RCC 7860 (cell line): Measurements from ENCODE around the gene LRGUK.

Experiments
- DNase-seq: peaks from one replicate; pipeline ENCODE4 v3.0.0-alpha.2; 2015; ENCODE audit warnings: low spot score
- FAIRE-seq: peaks from 2 replicates; lab custom pipeline; 2012; peaks lifted over from hg19 to GRCh38; lab: Jason Lieb, UNC

Gene LRGUK

GRCh38 chr7:134122980-134123379, 4.2 kb upstream of the LRGUK start:
- FAIRE-seq (no peak), DNase-seq (peak; percentile 3)

DNA sequence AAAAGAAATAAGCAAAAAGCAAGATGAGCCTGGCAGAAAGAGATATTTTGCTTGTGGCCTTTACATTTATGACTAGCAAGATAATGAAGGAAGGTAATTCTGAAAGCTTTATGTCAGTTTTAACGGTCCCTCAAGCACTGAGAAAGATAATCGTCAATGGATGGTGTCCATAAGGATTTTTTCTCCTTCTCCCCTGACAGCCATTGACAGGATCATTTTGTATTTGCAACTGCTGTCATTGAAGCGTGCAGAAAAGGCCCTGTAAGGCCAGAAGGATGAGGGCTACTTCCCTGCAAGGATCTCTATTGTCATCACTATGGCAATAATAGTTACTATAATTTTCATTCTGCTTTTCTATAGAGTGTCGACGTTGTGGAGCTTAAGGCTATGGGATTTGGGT, 994 bp upstream of the LRGUK start:
- no peak for DNase-seq
- no peak for FAIRE-seq

DNA sequence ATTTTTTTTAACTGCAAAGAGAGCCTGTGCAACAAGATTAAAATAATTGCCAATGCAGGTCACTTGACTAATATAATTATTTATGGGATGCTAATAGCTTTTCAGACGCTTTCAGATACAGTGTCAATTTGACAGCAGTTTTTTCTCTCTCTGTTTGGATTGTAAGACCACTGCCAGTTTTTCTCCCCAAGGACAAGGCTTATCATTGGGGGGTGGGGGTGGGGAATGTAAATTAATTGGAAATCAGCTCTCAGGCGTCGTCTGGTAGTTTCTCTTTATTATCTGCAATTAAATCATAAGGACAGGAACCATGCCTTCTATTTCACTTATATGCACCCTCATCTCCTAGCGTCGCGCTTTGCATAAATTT, 559 bp upstream of the LRGUK start:
- DNase-seq (no peak), FAIRE-seq (no peak)

- FAIRE-seq (no peak), DNase-seq (no peak)
Measured at GRCh38 chr7:134128829-134129228, 1.7 kb downstream of the LRGUK start.

GRCh38 chr7:134129856-134130523, 2.9 kb downstream of the LRGUK start:
- FAIRE-seq: no peak
- peak; percentile 1 for DNase-seq

DNA sequence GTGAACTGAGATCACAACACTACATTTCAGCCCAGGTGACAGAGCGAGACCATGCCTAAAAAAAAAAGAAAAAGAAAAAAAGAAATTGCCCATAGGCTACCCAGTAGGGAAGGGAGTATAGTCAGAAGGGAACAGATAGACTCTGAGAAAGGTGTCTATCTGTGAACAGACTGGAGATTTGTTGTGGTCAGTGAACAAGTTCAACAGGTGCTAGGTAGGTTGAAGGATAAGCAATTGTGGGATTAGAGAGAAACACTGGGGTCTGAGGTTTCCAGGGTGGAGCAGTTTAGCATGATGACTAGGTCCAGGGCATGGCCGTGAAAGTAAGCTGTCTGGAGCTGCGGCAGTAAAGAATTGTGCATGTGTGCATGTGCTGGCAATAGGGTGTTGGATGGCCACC, 6.9 kb downstream of the LRGUK start:
- no peak for FAIRE-seq
- DNase-seq: no peak

DNA sequence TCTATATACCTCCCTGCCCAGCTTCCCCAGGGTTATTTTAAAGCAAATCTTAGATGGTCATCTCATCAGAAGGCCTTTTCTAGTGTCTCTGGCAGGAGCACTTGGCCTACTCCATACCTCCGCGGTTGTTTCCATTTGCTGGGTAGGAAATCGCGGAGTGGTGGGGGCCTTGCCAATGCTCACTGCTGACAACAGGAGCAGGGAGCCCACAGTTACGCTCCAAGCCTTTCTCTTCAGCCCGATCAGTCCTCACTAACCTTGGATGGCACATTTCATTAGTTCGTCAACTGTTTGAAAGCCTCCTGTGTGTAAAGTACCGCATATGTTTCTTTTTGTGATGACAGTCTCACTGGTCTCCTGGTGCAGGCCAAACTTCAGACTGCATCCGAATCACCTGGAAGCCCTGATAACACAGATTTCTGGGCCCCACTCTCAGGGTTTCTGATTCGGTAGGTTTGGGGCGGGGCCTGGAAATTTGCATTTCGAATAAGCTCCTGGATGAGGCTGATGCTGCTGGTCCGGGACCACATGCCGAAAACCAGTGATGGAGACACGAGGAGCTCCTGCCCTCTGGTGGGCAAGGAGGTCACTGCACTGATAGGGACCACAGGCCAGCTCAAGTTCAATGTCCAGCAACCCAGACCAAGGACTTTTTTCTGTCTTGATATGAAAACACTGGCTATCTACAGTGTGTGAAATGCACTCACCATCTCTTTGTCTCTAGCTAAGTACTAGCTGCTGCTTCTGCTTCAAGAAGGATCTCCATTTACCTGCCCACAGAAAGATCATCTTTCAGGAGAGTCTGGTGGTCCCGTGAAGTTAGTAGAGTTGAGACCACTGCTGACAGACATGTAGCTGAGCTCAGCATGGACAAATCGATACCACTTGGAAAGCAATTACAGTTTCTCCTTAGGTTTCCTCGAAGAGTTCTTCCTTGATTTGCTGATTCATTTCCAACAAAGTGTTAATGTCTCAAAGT, 14.0 kb downstream of the LRGUK start:
- FAIRE-seq: peak; percentile 22
- DNase-seq: peak; percentile 34

DNA sequence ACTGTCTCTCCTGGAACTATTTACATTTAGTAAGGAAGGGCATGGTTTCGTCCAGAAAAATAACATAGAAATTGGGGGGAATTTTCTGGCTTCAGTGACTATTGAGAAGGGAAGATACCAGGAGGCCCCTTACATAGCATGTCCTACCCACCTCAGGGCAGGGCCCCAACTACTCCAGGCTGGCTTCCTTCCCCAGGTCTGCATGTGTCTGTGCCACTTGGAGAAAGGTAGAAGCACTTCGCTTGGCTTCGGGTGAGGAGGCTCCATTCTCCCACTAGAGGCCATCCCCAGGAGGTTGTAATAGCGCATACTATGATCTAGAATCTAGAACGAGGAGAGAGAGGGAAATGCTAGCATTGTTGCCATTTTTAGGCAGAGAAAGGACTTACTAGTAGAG, 14.7 kb downstream of the LRGUK start:
- FAIRE-seq: no peak
- no peak for DNase-seq

GRCh38 chr7:134153493-134154136, 26.5 kb downstream of the LRGUK start:
- DNase-seq (no peak), FAIRE-seq (no peak)

DNA sequence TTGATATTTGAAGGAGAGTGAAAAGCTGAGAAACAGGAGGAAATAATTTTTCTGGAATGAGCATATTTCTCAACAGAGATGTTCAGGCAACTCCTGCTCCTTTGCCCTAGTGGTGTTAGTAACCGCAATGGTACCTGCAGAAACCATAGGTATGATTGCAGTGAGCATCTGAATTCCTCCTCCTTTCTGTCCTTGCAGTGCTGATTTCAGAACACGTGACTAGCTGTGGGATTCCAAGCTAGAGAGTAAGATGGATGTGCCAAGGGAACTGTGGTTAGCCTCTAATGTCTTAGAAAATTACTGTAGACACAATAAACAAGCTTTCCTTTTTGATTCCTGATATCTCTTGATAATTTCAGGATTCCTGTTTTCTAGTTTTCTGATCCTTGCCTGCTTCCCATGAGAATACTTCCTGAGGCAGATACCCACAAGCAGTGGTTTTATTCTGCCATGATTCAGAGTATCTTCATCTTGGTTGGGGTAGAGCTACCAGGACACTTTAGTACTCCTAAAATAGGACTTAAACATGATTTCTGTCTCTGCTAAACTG, 27.5 kb downstream of the LRGUK start:
- FAIRE-seq (no peak), DNase-seq (no peak)

DNA sequence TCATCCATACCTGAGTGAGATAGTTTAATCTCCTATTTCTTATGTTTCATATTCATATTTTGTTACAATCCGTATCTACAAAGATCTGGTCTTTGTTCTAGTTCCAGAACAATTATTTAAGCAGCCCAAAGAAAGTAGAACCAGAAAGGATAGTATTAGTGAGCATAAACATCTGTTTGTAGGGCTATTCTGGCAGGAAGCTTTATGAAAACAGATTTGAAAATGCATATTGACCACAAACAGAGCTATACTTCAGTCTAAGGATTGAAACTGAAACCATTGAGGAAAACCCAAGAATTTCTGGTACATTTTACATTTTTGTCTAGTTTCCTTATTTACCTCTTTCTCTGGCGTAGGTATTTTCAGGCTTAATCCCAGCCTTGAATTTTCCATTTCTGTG, 28.1 kb downstream of the LRGUK start:
- FAIRE-seq (no peak), DNase-seq (no peak)

- DNase-seq (no peak), FAIRE-seq (no peak)
Measured at GRCh38 chr7:134155871-134156270, 28.7 kb downstream of the LRGUK start.

GRCh38 chr7:134165252-134165651, 38.1 kb downstream of the LRGUK start:
- DNase-seq (no peak), FAIRE-seq (no peak)

DNA sequence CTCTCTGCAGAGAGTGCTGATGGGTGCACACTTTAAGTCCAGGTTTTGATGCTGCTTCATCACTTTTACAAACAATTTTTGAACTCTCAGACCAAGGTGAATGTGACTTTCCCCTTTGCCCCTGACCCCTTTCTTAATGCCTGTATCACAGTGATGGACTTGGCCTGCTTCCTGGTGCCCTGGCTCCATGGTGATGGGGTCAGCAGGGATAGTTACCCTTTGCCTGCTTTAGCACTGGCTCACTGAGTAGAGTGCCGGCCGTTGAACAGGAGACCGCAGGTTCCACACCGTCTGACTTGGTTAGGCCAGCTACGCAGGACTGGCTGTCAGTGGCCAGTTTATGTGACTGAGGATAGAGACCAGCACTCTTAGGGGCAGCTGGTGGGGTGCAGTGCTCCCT, 40.1 kb downstream of the LRGUK start:
- FAIRE-seq (no peak), DNase-seq (no peak)

DNA sequence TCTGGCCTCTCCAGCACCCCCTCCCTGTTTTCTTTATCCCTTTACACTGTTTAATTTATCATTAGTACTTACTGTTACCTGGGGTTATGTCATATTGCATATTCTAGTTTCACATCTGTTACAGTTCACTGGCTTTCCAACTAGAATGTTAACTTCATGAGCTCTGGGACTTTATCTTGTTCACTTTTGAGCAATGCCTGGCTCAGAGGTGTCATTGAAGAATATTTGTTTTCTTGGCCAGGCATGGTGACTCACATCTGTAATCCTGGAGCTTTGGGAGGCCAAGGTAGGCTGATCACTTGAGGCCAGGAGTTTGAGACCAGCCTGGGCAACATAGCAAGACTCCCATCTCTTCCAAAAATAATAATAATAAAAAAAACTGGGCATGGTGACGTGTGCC, 40.7 kb downstream of the LRGUK start:
- no peak for FAIRE-seq
- no peak for DNase-seq

DNA sequence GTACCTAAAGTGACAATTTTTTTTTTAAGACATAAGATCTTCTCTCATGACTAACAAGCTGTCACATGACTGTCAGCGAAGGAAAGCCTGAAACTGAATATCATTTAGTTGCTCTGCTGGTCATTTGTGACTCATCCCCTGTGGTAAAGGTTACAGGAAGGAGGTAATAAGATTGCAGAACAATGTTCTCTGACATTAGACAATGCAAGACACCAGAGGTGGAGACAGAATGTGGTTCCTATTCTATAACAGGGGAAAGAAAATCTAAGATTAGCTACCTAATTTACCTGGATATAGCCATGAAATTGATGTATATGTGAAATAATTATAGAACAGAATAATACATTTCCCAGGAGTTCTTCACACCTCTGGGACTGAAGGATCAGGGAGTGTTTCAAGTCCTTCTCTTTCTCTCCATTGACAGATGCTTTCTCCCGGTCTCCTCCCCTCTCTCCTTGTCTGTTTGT, 47.7 kb downstream of the LRGUK start:
- FAIRE-seq (peak; percentile 99), DNase-seq (peak; percentile 84)

DNA sequence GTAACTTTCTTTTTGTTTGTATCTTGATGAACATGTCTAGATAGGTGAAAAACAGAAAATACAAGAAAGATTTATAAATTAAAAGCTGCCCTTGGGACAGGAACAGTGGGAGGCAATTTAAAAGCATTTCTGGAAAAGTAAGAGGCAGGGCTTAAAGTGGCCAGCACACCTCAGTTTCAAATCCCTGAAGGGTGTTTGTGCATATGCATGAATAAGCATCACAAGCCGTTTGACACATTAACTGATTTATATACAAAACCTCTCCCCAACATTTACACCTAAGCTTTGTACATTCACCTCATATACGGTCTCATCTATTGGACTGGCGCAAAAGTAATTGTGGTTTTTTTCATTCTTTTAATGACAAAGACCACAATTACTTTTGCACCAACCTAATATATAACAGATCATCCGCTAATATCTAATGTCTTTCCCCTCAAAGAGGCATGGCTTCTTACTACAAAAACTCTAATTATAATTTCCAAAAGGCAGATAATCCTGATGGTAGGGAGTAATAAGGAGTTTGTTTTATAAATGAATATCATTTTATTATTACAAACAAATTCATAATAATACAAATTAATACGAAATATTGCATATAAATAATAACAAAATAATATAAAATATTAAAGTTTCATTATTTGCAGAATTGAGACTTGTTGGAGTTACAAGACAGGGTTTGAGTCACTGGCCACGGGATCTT, 48.3 kb downstream of the LRGUK start:
- peak; percentile 38 for FAIRE-seq
- DNase-seq: no peak

DNA sequence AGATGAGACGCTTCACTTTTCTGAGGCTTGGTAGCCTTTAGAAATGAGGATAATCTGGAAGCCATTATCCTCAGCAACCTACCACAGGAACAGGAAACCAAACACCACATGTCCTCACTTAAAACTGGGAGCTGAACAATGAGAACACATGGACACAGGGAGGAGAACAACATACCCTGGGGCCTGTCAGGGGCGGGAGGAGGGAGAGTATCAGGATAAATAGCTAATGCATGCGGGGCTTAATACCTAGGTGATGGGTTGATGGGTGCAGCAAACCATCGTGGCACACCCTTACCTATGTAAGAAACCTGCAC, 48.9 kb downstream of the LRGUK start:
- FAIRE-seq: no peak
- DNase-seq: no peak

- no peak for FAIRE-seq
- no peak for DNase-seq
Measured at GRCh38 chr7:134179036-134180011, 52.2 kb downstream of the LRGUK start.

- FAIRE-seq (no peak), DNase-seq (no peak)
Measured at GRCh38 chr7:134180376-134180775, 53.2 kb downstream of the LRGUK start.
